Left lobe of liver (tissue), 2 donors: ENCODE data around the gene PER1. TPM values are rescaled to one million over a fixed set of nuclear protein-coding genes. Genes with fewer than 3 reads are reported as not detected.
A peak's percentile ranks its signal among the peaks of the same experiment; 100 is the strongest.

ENCODE experiments used
- ATAC-seq: fragments of 200-7000 bp; cut with Tn5 transposase; one replicate; pipeline ENCODE4 v1.9.1; 2020; ENCODE audit warnings: mild to moderate bottlenecking, moderate library complexity
- DNase-seq: peaks from one replicate; pipeline ENCODE4 v3.0.0-alpha.2; 2020; ENCODE audit warnings: low spot score
- total RNA-seq: library from RNA; stranded (reverse); gene quantifications from one replicate; pipeline ENCODE4 v1.2.1, GENCODE V29; 2021
- donor health status: DM: no; HTN: no; CAD: no; lungs with moderate emphysema.
- donor health status: DM: no; HTN: yes; CAD: no.

PER1 gene
- total RNA-seq, 1 donor from 2014 or later, result 108 TPM

DNA sequence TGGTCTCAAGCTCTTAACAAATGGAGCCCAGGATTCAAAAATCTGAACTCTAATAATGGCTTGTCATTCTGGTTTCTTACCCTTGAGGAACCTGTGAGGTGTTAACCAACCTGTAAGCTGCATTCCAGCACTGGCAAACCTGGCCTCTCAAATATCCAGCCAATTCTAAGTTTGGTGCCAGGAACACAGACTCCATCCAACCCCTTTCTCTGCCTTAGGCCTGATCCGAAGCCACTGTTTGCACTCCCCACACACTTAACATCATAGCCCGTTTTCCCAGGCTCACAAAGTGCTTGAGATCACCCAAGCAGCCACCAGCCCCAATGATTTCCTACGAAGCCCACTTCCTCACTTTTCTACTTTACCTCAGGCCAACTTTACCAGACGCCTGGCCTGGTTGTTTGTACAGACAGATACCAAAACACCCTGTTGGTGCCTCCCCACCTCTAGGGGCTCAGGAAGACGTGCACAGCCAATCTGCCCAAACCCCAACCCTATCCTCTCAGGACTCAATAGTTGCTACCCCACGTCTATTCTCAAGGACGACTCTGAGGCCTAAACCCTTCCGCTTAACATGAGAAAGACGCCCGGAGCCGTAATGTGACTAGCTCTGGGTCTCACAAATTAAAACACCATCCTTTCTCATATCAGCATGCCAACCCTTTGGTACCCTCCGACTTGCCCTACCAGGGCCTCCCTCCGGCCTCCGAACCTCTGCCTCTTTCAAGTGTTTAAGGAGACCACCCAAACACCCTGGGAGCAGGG, 3.2 kb upstream of the PER1 start:
- DNase-seq (peak; percentile 54), ATAC-seq (no peak)

GRCh38 chr17:8154608-8155155, 2.5 kb upstream of the PER1 start:
- DNase-seq, result no peak

DNA sequence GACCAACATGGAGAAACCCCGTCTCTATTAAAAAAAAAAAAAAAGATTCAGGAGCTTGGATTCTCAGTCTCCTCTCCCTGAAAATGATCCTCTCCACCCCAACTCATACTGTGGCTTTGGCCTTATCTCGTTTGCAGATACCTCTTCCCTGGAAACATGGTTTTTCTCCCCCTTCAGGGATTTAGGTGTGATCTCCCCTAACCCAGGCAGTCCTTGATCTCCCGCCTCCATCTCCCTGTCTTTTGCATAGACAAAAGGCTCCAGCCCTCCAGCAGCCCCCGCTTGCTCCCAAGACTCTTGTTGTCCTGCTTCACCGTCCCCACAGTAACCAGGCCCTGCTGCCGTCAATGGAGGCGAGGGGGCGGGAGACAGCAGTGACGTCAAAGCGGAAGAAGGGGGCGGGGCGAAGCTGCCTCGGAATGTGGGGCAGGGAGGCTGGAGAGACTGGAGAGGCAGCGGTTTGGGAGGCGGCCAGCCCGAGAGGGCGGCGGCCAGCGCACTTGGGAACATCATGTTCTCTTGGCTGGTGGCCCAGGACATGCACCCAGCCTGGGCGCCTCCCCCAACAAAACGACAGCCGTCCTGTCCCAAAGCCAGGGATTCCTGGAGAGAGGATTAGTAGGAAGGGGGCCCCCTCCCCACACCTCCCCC, 1.9 kb upstream of the PER1 start:
- ATAC-seq (peak; percentile 50), DNase-seq (peak; percentile 100)

More at GRCh38 chr17:8154608-8155155, 2.5 kb upstream of the PER1 start:
- ATAC-seq, result no peak

DNA sequence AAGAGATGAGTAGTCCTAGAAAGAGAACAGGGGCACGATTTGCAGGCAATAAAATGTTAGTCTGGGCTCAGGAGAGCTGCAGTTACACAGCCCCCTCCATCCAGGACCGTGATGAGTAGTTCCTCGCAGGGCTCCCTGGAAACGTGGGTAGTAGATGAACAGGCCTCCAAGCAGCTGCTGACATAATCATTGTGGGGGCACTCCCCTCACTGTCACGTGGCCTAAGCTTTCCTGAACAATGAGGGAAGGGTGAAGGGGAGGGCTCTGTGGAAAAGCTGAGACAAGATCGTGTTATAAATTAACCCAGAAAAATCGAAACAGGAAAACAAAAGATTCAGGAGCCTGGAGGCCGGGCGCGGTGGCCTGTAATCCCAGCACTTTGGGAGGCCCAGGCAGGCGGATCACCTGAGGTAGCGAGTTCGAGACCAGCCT, 1.3 kb upstream of the PER1 start:
- ATAC-seq (peak; percentile 27), DNase-seq (peak; percentile 88)

DNA sequence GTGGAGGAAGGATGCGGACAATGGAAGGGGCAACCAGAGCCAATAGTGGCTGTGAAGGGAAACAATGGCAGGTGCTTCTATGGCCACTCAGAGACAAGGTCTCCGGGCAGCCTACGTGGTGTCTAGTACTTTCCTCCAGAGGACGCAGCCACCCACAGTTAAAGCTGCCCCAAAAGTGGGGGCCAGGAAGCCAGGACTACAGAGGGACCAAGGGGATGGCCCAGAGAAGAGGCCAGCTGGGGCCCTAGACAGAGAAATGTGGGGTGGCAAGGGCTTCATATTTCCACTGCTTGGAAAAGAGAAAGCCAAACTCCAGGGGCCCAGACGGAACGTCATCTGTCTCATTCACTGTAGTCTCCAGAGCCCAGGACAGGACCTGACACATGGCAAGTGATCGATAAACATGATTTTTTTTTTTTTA, 837 bp upstream of the PER1 start:
- peak; percentile 50 for DNase-seq

GRCh38 chr17:8151641-8152111, 528 bp downstream of the PER1 start:
- DNase-seq (peak; percentile 81), ATAC-seq (no peak)

More for the DNA sequence above, 837 bp upstream of the PER1 start:
- ATAC-seq, result no peak

DNA sequence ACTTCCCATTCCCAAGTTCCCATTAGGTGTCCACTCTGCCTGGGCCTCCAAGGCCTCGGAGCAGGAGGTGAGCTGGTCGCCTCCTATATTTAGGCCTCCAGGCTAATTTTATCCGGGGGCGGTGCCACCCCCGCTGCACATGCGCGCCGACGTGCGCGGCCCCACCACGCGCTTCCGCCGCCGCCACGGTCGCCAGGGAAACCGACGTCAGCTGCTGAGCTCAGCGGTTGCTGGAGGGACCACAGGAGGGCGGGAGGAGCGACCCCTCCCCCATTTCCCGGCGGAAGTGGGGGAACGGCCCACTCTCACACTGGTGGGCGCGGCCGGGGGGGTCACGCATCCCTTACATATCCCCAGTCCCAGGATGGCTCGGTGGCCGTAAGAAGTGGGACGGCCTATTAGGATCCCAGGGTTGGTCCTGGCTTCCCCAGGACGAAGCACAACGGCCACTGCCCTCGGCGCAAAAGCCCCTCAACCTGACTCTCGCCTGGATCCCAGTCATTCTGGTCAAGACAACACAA, 1.0 kb downstream of the PER1 start:
- DNase-seq (peak; percentile 85), ATAC-seq (no peak)

DNA sequence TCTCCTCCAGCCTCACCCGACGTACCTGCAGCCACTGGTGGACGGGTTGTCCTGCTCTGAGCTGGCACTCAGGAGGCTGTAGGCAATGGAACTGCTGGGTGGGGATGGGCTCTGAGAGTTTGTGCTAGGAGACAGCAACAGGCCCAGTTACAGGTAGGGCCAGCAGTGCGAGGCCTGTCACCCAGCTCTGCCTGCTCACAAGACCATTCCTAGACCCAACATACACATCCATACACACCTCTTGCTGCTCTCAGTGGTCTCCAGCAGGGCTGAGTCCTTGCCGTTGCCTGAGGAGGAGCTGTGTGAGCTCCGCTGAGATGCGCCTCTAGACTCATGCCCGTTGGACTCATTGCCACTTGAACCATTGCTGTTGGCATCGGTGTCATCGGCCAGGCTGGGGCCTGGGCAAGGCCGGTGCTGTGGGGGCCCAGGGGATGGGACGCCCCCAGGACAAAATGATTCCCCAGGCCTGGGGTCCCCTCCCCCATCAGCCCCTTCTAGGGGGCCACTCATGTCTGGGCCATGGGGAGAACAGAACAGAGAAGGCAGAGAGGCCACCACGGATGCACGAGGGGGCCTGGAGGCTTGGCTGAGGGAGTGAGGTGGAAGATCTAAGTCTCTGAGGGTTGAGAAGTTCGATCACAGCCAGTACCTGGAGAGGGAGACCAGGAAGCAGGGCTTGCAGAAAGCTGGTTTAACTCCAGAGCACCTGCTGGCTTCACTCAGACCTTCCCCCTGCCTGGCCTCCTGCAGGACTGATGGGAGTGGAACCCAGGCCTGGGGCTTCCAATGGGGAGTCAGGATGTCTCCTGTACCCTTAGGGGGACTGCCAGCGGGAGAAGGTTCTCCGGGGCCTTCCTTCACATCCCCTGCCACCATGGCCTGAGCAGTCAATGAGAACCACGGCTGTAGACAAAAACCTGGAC, 1.7 kb downstream of the PER1 start:
- DNase-seq, result peak; percentile 54
- ATAC-seq, result no peak

GRCh38 chr17:8149419-8150193, 2.6 kb downstream of the PER1 start:
- DNase-seq, result no peak

DNA sequence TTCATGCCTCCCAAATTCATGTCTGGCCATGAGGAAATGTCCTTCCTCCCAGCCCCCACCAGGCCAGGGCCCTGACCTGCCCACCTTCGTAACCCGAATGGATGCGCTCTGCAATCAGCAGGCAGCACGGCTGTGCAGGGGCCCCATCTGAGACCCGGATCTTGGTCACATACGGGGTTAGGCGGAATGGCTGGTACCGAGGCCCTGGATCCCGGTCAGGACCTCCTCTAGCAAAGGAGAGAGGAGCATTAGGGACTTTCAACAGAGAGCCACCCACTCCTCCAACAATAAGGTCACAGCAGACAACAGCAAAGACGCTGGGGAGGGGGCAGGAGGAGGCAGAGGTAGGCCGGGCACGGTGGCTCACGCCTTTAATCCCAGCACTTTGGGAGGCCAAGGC, 3.6 kb downstream of the PER1 start:
- DNase-seq (no peak), ATAC-seq (no peak)

More at GRCh38 chr17:8149419-8150193, 2.6 kb downstream of the PER1 start:
- ATAC-seq, result no peak

DNA sequence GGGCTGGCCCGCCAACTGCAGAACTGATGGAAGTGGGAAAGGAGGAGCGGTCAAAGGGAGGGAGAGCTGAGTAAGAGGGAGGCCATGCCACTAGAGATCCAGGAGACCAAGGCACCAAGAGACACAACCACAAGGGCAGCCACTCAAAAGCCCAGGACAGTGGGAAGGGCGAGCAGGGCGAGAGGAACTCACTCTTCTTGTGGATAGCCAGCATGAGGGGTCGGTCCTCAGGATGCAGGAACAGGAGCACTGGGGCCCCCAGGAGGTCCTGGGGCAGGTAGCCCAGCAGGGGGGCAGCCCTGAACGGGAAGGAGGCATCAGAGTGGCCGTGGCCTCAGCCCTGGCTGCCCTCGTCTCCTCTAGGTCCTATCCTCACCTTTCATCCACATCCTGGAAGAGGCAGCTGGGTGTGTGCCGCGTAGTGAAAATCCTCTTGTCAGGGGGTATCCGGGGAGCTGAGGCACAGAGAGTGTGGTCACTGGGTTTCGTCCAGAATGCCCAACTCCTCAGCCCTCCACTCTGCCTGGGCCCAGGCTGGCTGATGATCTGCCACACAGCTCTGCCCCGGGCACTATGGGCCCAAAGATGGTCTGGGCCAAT, 4.3 kb downstream of the PER1 start:
- ATAC-seq, result no peak
- DNase-seq, result no peak

- ATAC-seq (no peak), DNase-seq (no peak)
These were observed 4.9 kb downstream of the PER1 start for GRCh38 chr17:8147141-8147804.

DNA sequence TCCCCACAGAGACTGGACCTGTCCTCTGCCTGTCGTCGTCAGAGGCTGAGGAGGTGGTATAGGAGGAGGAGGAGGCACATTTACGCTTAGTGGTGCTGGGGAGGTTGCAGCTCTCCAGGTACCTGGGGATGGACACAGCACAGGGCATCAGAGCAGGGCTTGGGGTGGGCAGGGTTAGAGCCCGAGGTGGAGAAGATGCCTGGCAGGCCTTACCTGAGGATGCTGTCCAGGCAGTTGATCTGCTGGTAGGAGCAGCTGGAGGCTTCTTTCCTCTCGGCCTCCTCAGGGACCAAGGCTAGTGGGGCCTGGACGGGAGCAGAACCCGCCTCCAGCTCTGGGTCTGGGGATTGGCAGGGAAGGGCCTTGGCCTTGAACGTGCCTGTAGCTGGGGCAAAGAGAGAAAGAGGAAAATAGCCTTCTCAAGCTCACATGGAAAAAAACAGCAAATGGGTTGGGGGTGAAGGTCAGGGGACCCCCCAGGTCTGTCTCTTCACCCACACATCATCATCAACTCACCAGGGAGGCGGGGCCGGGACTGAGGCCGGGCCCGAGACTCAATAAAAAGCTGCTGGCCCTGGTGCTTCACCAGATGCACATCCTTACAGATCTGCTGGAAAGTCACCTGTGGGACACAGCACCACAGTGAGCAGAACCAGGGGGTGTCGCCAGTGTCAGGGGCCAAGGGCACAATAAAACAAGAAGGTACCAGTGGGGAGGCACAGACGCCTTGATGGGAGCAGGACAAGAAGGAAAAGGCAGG, 5.6 kb downstream of the PER1 start:
- ATAC-seq (no peak), DNase-seq (no peak)

DNA sequence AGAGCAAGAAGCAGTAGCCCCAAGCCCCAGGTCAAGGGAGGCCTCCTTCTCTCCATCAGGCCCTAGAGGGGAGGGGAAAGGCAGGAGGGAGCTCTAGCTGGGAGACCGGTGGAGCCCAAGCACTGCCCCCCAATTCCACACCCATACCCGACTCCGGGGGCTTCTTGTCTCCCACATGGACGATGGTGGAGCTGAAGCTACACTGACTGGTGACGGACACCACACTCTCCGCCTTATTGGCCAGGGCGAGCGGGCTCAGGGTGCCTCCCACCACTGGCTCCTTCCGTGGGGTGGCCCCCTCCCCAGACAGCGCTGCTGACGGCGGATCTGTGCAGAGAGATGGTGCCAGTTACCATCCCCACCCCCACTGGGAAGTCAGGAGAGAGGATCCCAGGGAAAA, 6.4 kb downstream of the PER1 start:
- DNase-seq, result no peak
- no peak for ATAC-seq

DNA sequence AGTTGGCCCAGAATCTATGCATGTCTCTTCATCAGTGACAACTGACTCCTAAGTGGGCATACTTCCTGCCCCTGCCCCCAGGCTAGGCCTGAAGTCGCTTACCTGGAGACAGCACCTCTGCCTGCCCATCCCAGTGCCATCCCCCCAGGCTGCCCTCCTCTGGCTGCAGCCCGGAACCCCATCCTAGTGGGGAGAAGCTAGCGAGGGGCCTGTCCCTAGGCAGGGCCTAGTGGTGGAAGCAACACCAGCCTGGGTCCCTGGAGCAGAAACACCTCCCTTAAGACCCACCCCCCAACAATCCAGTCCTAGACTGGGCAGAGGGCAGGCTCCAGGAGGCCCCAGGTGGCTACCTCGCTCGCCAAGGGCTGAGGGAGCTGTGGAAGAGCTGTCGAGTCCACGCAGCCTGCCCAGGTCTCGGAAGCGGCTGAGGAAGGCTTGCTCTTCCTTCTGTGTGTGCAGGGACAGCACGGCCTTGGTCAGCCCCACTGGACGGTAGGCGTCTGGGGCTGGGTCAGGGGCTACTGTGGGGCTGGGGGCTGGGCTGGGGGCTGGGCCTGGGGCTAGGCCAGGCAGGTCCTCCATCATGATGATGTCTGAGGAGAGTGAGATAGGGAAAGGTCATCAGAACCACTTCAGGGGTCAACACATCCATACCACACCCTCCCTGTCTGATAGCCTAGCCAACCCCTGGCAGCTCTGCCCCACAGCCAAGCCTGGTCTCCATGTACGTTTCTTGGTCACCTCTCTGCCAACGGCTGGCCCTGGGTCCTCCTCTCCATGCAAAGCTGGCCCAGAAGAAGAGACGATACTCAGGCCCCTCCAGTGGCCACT, 7.6 kb downstream of the PER1 start:
- ATAC-seq (peak; percentile 1), DNase-seq (no peak)

- ATAC-seq, result no peak
These were observed 8.4 kb downstream of the PER1 start for GRCh38 chr17:8143581-8144400.

More at GRCh38 chr17:8143581-8144400, 8.4 kb downstream of the PER1 start:
- DNase-seq, result peak; percentile 48
